ENCODE measurements around the gene RIBC2. TPM values are rescaled to one million over a fixed set of nuclear protein-coding genes. Genes with fewer than 3 reads are reported as not detected.

Gene RIBC2
- total RNA-seq, 1 donor from 2014 or later: 13.5 TPM

GRCh38 chr22:45418056-45418769 is 4.7 kb downstream of the RIBC2 start:
- Mint-ChIP-seq H3K4me3 (no peak overlapping the region), H3K27me3 (no peaks in the 10 kb centered on the region), H3K9me3 (no peaks in the 10 kb centered on the region), H3K27ac (no peak overlapping the region), H3K4me1 (peaks cover 13% of the 10 kb centered on the region), H3K36me3 (ENCODE audit: low read depth) (peaks cover 24% of the 10 kb centered on the region)
- intact Hi-C loops (cut with micrococcal nuclease): no loop called here
- no peak for DNase-seq

DNA sequence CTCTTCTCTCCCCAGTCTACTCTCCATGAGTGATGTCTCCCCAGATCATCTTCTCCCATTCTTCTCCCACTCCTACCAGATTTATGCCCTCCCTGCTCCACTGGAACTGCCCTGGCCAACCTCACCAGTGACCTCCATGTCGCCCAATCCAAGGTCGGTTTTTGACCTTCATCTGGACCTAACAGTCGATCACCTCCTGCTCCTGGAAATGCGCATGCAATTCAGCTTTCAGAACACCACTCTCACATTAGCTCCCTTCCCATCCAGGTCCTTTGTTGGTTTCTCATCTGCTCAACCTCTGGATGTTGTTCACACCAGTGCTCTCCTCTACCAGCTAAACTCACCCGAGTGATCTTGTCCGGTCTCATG is 5.3 kb downstream of the RIBC2 start:
- Mint-ChIP-seq H3K27ac (no peak overlapping the region), H3K9me3 (no peaks in the 10 kb centered on the region), H3K4me3 (no peak overlapping the region), H3K36me3 (ENCODE audit: low read depth) (peaks cover 25% of the 10 kb centered on the region), H3K4me1 (peaks cover 12% of the 10 kb centered on the region), H3K27me3 (no peaks in the 10 kb centered on the region)
- intact Hi-C loops (cut with micrococcal nuclease): no loop called here
- no peak for DNase-seq

GRCh38 chr22:45420011-45420410 is 6.5 kb downstream of the RIBC2 start:
- Mint-ChIP-seq H3K27ac (no peak overlapping the region), H3K36me3 (ENCODE audit: low read depth) (peaks cover 22% of the 10 kb centered on the region), H3K9me3 (no peaks in the 10 kb centered on the region), H3K4me1 (peaks cover 4% of the 10 kb centered on the region), H3K27me3 (no peaks in the 10 kb centered on the region), H3K4me3 (no peak overlapping the region)
- intact Hi-C loops (cut with micrococcal nuclease): no loop called here
- DNase-seq: no peak

DNA sequence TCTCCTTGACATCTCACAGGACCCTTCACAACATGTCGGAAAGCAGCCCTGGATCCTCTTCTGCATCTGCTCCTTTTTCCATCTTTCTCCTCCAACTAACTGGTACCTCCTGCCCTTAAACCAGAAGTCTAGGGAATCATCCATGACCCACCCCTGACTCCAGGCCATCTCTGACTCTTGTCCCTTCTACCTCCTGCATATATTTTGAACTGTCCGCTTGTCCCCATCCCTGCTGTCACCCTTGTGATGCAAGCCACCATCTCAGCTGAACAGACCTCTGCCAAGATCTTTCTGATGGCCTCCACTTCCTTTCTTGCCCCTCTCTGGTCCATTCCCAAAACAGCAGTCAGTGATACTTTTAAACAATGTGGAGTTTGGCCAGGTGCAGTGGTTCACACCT is 7.0 kb downstream of the RIBC2 start:
- Mint-ChIP-seq H3K9me3 (no peaks in the 10 kb centered on the region), H3K27ac (no peak overlapping the region), H3K4me3 (no peak overlapping the region), H3K27me3 (no peaks in the 10 kb centered on the region), H3K4me1 (peaks cover 4% of the 10 kb centered on the region), H3K36me3 (ENCODE audit: low read depth) (peaks cover 22% of the 10 kb centered on the region)
- DNase-seq: no peak
- intact Hi-C loops (cut with micrococcal nuclease): no loop called here

DNA sequence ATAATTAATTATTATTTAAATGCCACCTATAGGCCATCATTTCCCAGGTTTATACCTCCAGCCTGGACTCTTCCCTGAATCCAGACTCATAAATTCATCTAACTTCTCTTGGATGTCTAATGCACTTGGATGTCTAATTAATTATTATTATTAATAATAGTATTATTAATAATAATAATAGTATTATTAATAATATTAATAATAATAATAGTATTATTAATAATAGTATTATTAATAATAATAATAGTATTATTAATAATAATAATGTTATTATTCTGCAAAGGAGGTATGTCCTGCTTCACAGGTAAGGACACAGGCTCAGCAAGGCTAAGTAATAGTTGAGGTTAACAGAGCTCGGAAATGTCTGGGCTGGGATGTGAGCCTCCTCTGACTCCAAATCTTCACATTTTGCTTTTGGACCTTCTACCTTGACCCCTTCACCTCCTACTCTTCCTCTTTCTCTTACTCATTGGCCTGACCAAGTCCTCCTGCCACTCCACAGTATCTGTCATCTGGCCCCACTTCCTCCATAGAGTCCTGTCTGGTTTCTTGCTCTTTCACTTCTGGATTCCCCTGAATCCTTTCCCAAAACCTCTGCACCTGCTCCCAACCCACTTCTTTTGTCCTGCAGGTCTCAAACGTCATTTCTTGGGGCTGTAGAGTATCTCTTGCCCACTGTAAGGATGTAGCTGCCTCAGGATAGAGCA is 8.0 kb downstream of the RIBC2 start:
- no peaks in the 10 kb centered on the region for H3K27me3 Mint-ChIP-seq
- DNase-seq: no peak
- intact Hi-C loops (cut with micrococcal nuclease): no loop called here
- H3K4me3 Mint-ChIP-seq: no peak overlapping the region
- peaks cover 25% of the 10 kb centered on the region for H3K36me3 Mint-ChIP-seq (ENCODE audit: low read depth)
- no peak overlapping the region for H3K27ac Mint-ChIP-seq
- no peaks in the 10 kb centered on the region for H3K9me3 Mint-ChIP-seq
- H3K4me1 Mint-ChIP-seq: peaks cover 2% of the 10 kb centered on the region

DNA sequence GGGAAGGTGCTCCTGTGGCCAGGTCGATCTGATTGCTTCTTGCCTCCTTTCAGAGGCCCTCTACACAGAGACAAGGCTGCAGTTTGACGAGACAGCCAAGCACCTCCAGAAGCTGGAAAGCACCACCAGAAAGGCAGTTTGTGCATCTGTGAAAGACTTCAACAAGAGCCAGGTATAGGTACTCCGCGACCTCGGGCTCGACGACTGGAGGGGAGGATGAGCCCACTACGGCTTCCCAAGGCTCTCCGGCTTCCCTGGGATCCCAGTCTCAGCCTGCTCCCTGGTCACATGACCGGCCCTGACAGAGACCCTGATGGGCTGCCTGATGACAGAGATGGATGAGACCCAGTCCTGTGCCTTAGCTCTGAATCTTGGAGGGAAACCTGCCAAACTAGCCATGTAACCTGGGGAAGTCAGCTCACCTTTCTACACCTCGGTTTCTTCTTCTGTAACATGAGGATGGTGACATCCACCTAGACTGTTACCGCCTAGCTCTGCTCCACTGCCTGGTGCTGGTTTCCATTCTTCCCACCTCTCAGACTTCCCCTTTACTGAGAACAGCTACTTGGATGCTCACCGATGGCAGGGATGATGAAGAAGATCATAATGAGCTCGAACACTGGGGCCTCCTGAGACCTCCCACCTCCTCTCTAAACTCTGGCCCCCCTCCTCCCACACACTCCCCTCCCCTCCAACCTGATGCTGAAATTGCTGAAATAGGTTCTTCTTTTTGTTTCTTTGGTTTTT is 8.9 kb downstream of the RIBC2 start:
- Mint-ChIP-seq H3K9me3 (no peaks in the 10 kb centered on the region), H3K27ac (no peak overlapping the region), H3K27me3 (no peaks in the 10 kb centered on the region), H3K4me1 (peaks cover 2% of the 10 kb centered on the region), H3K36me3 (ENCODE audit: low read depth) (peaks cover 26% of the 10 kb centered on the region), H3K4me3 (no peak overlapping the region)
- intact Hi-C loops (cut with micrococcal nuclease): no loop called here
- DNase-seq: no peak

GRCh38 chr22:45423524-45423923 is 10.0 kb downstream of the RIBC2 start:
- H3K27me3 Mint-ChIP-seq: no peaks in the 10 kb centered on the region
- no peak for DNase-seq
- intact Hi-C loops (cut with micrococcal nuclease): no loop called here
- H3K4me3 Mint-ChIP-seq: no peak overlapping the region
- H3K4me1 Mint-ChIP-seq: peaks cover 2% of the 10 kb centered on the region
- H3K9me3 Mint-ChIP-seq: no peaks in the 10 kb centered on the region
- H3K27ac Mint-ChIP-seq: no peak overlapping the region
- H3K36me3 Mint-ChIP-seq (ENCODE audit: low read depth): peaks cover 23% of the 10 kb centered on the region

DNA sequence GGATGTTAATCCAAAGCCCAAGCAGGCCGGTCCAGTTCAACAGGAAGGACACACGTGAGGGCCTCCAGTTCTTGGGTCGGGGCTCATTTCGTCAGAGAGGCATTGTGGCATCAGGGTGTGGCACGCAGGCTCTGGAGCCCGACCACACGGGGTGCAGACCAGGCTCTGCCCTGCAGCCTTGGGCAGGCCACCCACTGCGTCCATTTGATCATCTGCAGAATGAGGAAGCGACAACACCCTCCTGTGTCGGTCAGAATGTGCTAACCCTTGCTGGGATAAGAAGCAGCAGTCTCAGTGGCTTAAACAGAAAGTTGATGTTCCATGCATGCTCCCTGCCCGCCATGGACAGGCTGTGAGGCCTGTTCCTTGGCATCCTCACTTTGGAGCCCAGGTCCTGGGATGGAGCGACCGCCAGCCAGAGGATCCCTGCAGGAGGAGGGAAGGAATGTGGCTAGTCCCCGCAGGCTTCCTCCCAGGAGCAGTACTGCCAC is 10.8 kb downstream of the RIBC2 start:
- no peak overlapping the region for H3K4me3 Mint-ChIP-seq
- no peaks in the 10 kb centered on the region for H3K27me3 Mint-ChIP-seq
- peaks cover 15% of the 10 kb centered on the region for H3K36me3 Mint-ChIP-seq (ENCODE audit: low read depth)
- DNase-seq: no peak
- H3K27ac Mint-ChIP-seq: no peak overlapping the region
- H3K4me1 Mint-ChIP-seq: peaks cover 2% of the 10 kb centered on the region
- intact Hi-C loops (cut with micrococcal nuclease): no loop called here
- no peaks in the 10 kb centered on the region for H3K9me3 Mint-ChIP-seq

DNA sequence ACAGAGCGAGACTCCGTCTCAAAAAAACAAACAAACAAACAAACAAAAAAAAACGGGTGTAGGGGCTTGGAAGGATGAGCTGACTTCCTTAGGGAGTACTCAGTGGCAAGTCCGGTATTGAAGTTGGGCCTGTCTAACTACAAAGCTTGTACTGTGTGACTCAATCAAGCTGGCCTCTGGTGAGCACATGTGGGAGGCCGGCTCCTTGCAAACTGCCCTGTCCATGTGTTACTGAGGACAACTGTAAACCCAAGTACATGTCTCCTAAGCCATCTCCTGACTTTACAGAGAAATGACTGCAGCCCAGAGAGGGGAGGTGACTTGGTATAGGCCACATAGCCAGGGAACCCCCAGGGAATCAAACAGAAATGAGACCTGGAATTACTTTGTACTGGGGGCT is 11.6 kb downstream of the RIBC2 start:
- Mint-ChIP-seq H3K36me3 (ENCODE audit: low read depth) (peaks cover 13% of the 10 kb centered on the region), H3K27ac (no peak overlapping the region), H3K4me1 (peaks cover 2% of the 10 kb centered on the region), H3K27me3 (no peaks in the 10 kb centered on the region), H3K9me3 (no peaks in the 10 kb centered on the region), H3K4me3 (no peak overlapping the region)
- no peak for DNase-seq
- intact Hi-C loops (cut with micrococcal nuclease): no loop called here

- no peak for DNase-seq
- intact Hi-C loops (cut with micrococcal nuclease): no loop called here
- peaks cover 11% of the 10 kb centered on the region for H3K36me3 Mint-ChIP-seq (ENCODE audit: low read depth)
- no peaks in the 10 kb centered on the region for H3K27me3 Mint-ChIP-seq
- no peak overlapping the region for H3K27ac Mint-ChIP-seq
- no peaks in the 10 kb centered on the region for H3K9me3 Mint-ChIP-seq
- H3K4me3 Mint-ChIP-seq: no peak overlapping the region
- no peaks in the 10 kb centered on the region for H3K4me1 Mint-ChIP-seq
Observed at GRCh38 chr22:45425531-45426265, 12.2 kb downstream of the RIBC2 start.

- Mint-ChIP-seq H3K36me3 (ENCODE audit: low read depth) (peaks cover 11% of the 10 kb centered on the region), H3K27ac (no peak overlapping the region), H3K4me3 (no peak overlapping the region), H3K9me3 (no peaks in the 10 kb centered on the region), H3K4me1 (no peaks in the 10 kb centered on the region), H3K27me3 (no peaks in the 10 kb centered on the region)
- DNase-seq: no peak
- intact Hi-C loops (cut with micrococcal nuclease): no loop called here
Observed at GRCh38 chr22:45426387-45426786, 12.9 kb downstream of the RIBC2 start.

- no peaks in the 10 kb centered on the region for H3K4me1 Mint-ChIP-seq
- H3K9me3 Mint-ChIP-seq: no peaks in the 10 kb centered on the region
- H3K27me3 Mint-ChIP-seq: no peaks in the 10 kb centered on the region
- no peak for DNase-seq
- peaks cover 11% of the 10 kb centered on the region for H3K36me3 Mint-ChIP-seq (ENCODE audit: low read depth)
- no peak overlapping the region for H3K4me3 Mint-ChIP-seq
- intact Hi-C loops (cut with micrococcal nuclease): no loop called here
- no peak overlapping the region for H3K27ac Mint-ChIP-seq
Observed at GRCh38 chr22:45427114-45427513, 13.6 kb downstream of the RIBC2 start.

GRCh38 chr22:45428391-45429385 is 15.2 kb downstream of the RIBC2 start:
- DNase-seq: no peak
- Mint-ChIP-seq H3K27ac (no peak overlapping the region), H3K4me1 (no peaks in the 10 kb centered on the region), H3K36me3 (ENCODE audit: low read depth) (peaks cover 9% of the 10 kb centered on the region), H3K4me3 (no peak overlapping the region), H3K9me3 (no peaks in the 10 kb centered on the region), H3K27me3 (no peaks in the 10 kb centered on the region)
- intact Hi-C loops (cut with micrococcal nuclease): no loop called here
